Mesothelial cell of epicardium (in vitro differentiated cells): Measurements from ENCODE around the gene YIPF3. TPM values are rescaled to one million over a fixed set of nuclear protein-coding genes. Genes with fewer than 3 reads are reported as not detected.

Experiments
- DNase-seq, 2 experiments: peaks; one replicate each; pipeline ENCODE4 v3.0.0; 2021; ENCODE audit warnings: low spot score in 2 of 2; ENCODE audit not compliant: unreplicated experiment in 2 of 2
- H3K27ac Mint-ChIP-seq: 2 replicates; pipeline ENCODE4 v1.8.0; 2021; ENCODE audit warnings: mixed read lengths
- H3K27me3 Mint-ChIP-seq: 2 replicates; pipeline ENCODE4 v1.8.0; 2021; ENCODE audit warnings: low read depth, mixed read lengths
- H3K36me3 Mint-ChIP-seq: 2 replicates; pipeline ENCODE4 v1.8.0; 2021; ENCODE audit warnings: mixed read lengths
- H3K4me1 Mint-ChIP-seq: 2 replicates; pipeline ENCODE4 v1.8.0; 2021; ENCODE audit warnings: mixed read lengths
- H3K4me3 Mint-ChIP-seq: 2 replicates; pipeline ENCODE4 v1.8.0; 2021; ENCODE audit warnings: mild to moderate bottlenecking, moderate library complexity, mixed read lengths
- H3K9me3 Mint-ChIP-seq: 2 replicates; pipeline ENCODE4 v1.8.0; 2021; ENCODE audit warnings: mixed read lengths
- CTCF ChIP-seq: fragments of 200-600 bp; sonication (generic); IDR thresholded peaks from one replicate; pipeline ENCODE4 v1.5.0; 2021; ENCODE audit warnings: antibody characterized with exemption; ENCODE audit not compliant: unreplicated experiment
- total RNA-seq: library from RNA; stranded (reverse); gene quantifications from 3 replicates; pipeline ENCODE4 v1.2.1, GENCODE V29; 2021

The YIPF3 gene
- total RNA-seq, 1 donor from 2014 or later: 107 TPM

- no peaks in the 10 kb centered on the region for H3K9me3 Mint-ChIP-seq
- no peak overlapping the region for H3K4me3 Mint-ChIP-seq
- no peaks in the 10 kb centered on the region for H3K36me3 Mint-ChIP-seq
- H3K27ac Mint-ChIP-seq: no peak overlapping the region
- no peaks in the 10 kb centered on the region for H3K4me1 Mint-ChIP-seq
- H3K27me3 Mint-ChIP-seq: peaks cover 25% of the 10 kb centered on the region
- no peak for TF ChIP-seq CTCF
- DNase-seq: no peak
These were observed 52.4 kb downstream of the YIPF3 start for GRCh38 chr6:43464337-43464736.

GRCh38 chr6:43461936-43462335 lies 54.8 kb downstream of the YIPF3 start:
- no peak for DNase-seq
- H3K4me1 Mint-ChIP-seq: peaks cover 2% of the 10 kb centered on the region
- H3K36me3 Mint-ChIP-seq: no peaks in the 10 kb centered on the region
- H3K4me3 Mint-ChIP-seq: no peak overlapping the region
- TF ChIP-seq CTCF: no peak
- no peak overlapping the region for H3K27ac Mint-ChIP-seq
- peaks cover 32% of the 10 kb centered on the region for H3K27me3 Mint-ChIP-seq
- H3K9me3 Mint-ChIP-seq: no peaks in the 10 kb centered on the region

Other genes starting within 250 kb of the YIPF3 start
- gene SLC22A7, start 218.7 kb downstream of the YIPF3 start, total RNA-seq: not detected in 3 replicates
- gene CRIP3, start 208.1 kb downstream of the YIPF3 start, total RNA-seq: 2.2 to 3.4 TPM (median 2.9 TPM) in 3 replicates
- gene ZNF318, start 147.3 kb downstream of the YIPF3 start, total RNA-seq: 26.9 to 29.0 TPM (median 28.1 TPM) in 3 replicates
- 55.8 to 60.2 TPM (median 60.1 TPM) in 3 replicates for gene ABCC10, start 89.4 kb downstream of the YIPF3 start, total RNA-seq
- gene DLK2, start 61.4 kb downstream of the YIPF3 start, total RNA-seq: 3.5 to 4.7 TPM (median 4.1 TPM) in 3 replicates
- 45.9 to 52.7 TPM (median 49.7 TPM) in 3 replicates for gene TJAP1, start 39.4 kb downstream of the YIPF3 start, total RNA-seq
- 0.58 to 0.72 TPM (median 0.60 TPM) in 3 replicates for gene LRRC73, start 6.6 kb downstream of the YIPF3 start, total RNA-seq
- 39.5 to 43.4 TPM (median 41.3 TPM) in 3 replicates for gene POLR1C, start 163 bp upstream of the YIPF3 start, total RNA-seq
- 58.1 to 62.6 TPM (median 58.7 TPM) in 3 replicates for gene XPO5, start 59.1 kb upstream of the YIPF3 start, total RNA-seq
- gene POLH, start 59.3 kb upstream of the YIPF3 start, total RNA-seq: 16.3 to 21.8 TPM (median 18.9 TPM) in 3 replicates
- gene GTPBP2, start 112.3 kb upstream of the YIPF3 start, total RNA-seq: 76.5 to 78.0 TPM (median 77.6 TPM) in 3 replicates
- 23.4 to 24.4 TPM (median 23.6 TPM) in 3 replicates for gene MAD2L1BP, start 118.9 kb upstream of the YIPF3 start, total RNA-seq
- 0.80 to 0.88 TPM (median 0.82 TPM) in 3 replicates for gene RSPH9, start 128.1 kb upstream of the YIPF3 start, total RNA-seq
- gene MRPS18A, start 170.9 kb upstream of the YIPF3 start, total RNA-seq: 41.4 to 46.6 TPM (median 46.0 TPM) in 3 replicates